ENCODE results near the gene ACVR1B.

The ACVR1B gene

GRCh38 chr12:51963477-51963876 lies 12.0 kb downstream of the ACVR1B start:
- H3K79me2 ChIP-seq (ENCODE audit: low read length), result no peaks in the 10 kb centered on the region
- peaks cover 3% of the 10 kb centered on the region; the same call in 1 of the 2 replicates for H3K4me1 ChIP-seq (ENCODE audit: low read length)
- peaks cover 24% of the 10 kb centered on the region for H3K27me3 ChIP-seq (ENCODE audit: low read depth, low read length)
- H3K4me2 ChIP-seq (ENCODE audit: low read length), result no peak overlapping the region
- H2AFZ ChIP-seq (ENCODE audit: low read depth, low read length), result no peak overlapping the region
- TF ChIP-seq CTCF (IDR thresholded peaks at IDR 0.05; ENCODE audit: low read depth, low read length) (no peak), EZH2phosphoT487 (IDR thresholded peaks at IDR 0.05; ENCODE audit: low read depth) (no peak)
- peaks cover 40% of the 10 kb centered on the region for H4K20me1 ChIP-seq (ENCODE audit: insufficient read depth, low read length)
- no peak overlapping the region for H3K27ac ChIP-seq (ENCODE audit: low read length)
- H3K9me3 ChIP-seq (ENCODE audit: insufficient read depth, low read length), result no peaks in the 10 kb centered on the region
- H3K36me3 ChIP-seq (replicated peaks; ENCODE audit: low read depth, low read length), result peaks cover 5% of the 10 kb centered on the region
- no peak overlapping the region for H3K4me3 ChIP-seq (ENCODE audit: low read length)
- no peak overlapping the region for H3K9ac ChIP-seq (ENCODE audit: low read length)

GRCh38 chr12:51969643-51970042 lies 18.1 kb downstream of the ACVR1B start:
- Histone ChIP-seq H3K9ac (ENCODE audit: low read length) (no peak overlapping the region), H3K4me2 (ENCODE audit: low read length) (no peak overlapping the region), H3K36me3 (replicated peaks; ENCODE audit: low read depth, low read length) (no peaks in the 10 kb centered on the region)

GRCh38 chr12:51970904-51971646 lies 19.6 kb downstream of the ACVR1B start:
- H3K4me1 ChIP-seq (ENCODE audit: low read length), result peaks cover 35% of the 10 kb centered on the region
- peaks cover 94% of the 10 kb centered on the region for H4K20me1 ChIP-seq (ENCODE audit: insufficient read depth, low read length)
- H3K27ac ChIP-seq (ENCODE audit: low read length), result no peak overlapping the region
- peaks cover 5% of the 10 kb centered on the region for H3K36me3 ChIP-seq (replicated peaks; ENCODE audit: low read depth, low read length)
- H3K79me2 ChIP-seq (ENCODE audit: low read length), result no peaks in the 10 kb centered on the region
- TF ChIP-seq EZH2phosphoT487 (IDR thresholded peaks at IDR 0.05; ENCODE audit: low read depth) (0 out of 2 replicates have a peak, but pooled peaks have one; percentile 33), CTCF (IDR thresholded peaks at IDR 0.05; ENCODE audit: low read depth, low read length) (peak; percentile 94)
- H3K27me3 ChIP-seq (ENCODE audit: low read depth, low read length), result peaks cover 70% of the 10 kb centered on the region
- no peaks in the 10 kb centered on the region for H3K9me3 ChIP-seq (ENCODE audit: insufficient read depth, low read length)
- peak overlapping the region; percentile 64 for H3K4me3 ChIP-seq (ENCODE audit: low read length)
- H3K9ac ChIP-seq (ENCODE audit: low read length), result no peak overlapping the region
- no peak overlapping the region for H2AFZ ChIP-seq (ENCODE audit: low read depth, low read length)
- peak overlapping the region; percentile 82 for H3K4me2 ChIP-seq (ENCODE audit: low read length)

More at GRCh38 chr12:51969643-51970042, 18.1 kb downstream of the ACVR1B start:
- Histone ChIP-seq H3K27ac (ENCODE audit: low read length) (no peak overlapping the region), H2AFZ (ENCODE audit: low read depth, low read length) (no peak overlapping the region), H3K4me3 (ENCODE audit: low read length) (no peak overlapping the region), H3K27me3 (ENCODE audit: low read depth, low read length) (peaks cover 70% of the 10 kb centered on the region), H3K79me2 (ENCODE audit: low read length) (no peaks in the 10 kb centered on the region), H3K9me3 (ENCODE audit: insufficient read depth, low read length) (no peaks in the 10 kb centered on the region), H3K4me1 (ENCODE audit: low read length) (peaks cover 34% of the 10 kb centered on the region), H4K20me1 (ENCODE audit: insufficient read depth, low read length) (peaks cover 84% of the 10 kb centered on the region)
- no peak for TF ChIP-seq CTCF (IDR thresholded peaks at IDR 0.05; ENCODE audit: low read depth, low read length)

GRCh38 chr12:51971679-51972421 lies 20.4 kb downstream of the ACVR1B start:
- Histone ChIP-seq H2AFZ (ENCODE audit: low read depth, low read length) (no peak overlapping the region), H3K27ac (ENCODE audit: low read length) (no peak overlapping the region), H3K9me3 (ENCODE audit: insufficient read depth, low read length) (no peaks in the 10 kb centered on the region), H3K4me2 (ENCODE audit: low read length) (peak overlapping the region; percentile 82), H3K27me3 (ENCODE audit: low read depth, low read length) (peaks cover 68% of the 10 kb centered on the region), H3K36me3 (replicated peaks; ENCODE audit: low read depth, low read length) (peaks cover 5% of the 10 kb centered on the region), H3K4me3 (ENCODE audit: low read length) (peak overlapping the region; percentile 64), H3K4me1 (ENCODE audit: low read length) (peaks cover 43% of the 10 kb centered on the region), H3K9ac (ENCODE audit: low read length) (no peak overlapping the region), H4K20me1 (ENCODE audit: insufficient read depth, low read length) (peaks cover 94% of the 10 kb centered on the region), H3K79me2 (ENCODE audit: low read length) (no peaks in the 10 kb centered on the region)
- no peak for TF ChIP-seq CTCF (IDR thresholded peaks at IDR 0.05; ENCODE audit: low read depth, low read length)
- peak; percentile 36; the same call in 1 of the 2 replicates for TF ChIP-seq EZH2phosphoT487 (IDR thresholded peaks at IDR 0.05; ENCODE audit: low read depth)

All from OCI-LY3 (cell line).